H1 (cell line): Measurements from ENCODE around the gene CORO1C.

Experiments used
- CHD1 ChIP-seq: IDR thresholded peaks from 2 replicates; pipeline ENCODE4 v1.6.1; 2012; ENCODE audit warnings: low read depth, low read length, improper control_type of control experiment
- GABPA ChIP-seq: IDR thresholded peaks from 2 replicates; pipeline ENCODE4 v1.6.1; 2011; ENCODE audit warnings: mild to moderate bottlenecking, low read length, moderate library complexity, borderline replicate concordance; ENCODE audit not compliant: insufficient read depth
- POLR2AphosphoS5 ChIP-seq: IDR thresholded peaks from 2 replicates; pipeline ENCODE4 v1.6.1; 2011; ENCODE audit warnings: low read depth, low read length
- TAF1 ChIP-seq: IDR thresholded peaks from 2 replicates; pipeline ENCODE4 v1.6.1; 2011; ENCODE audit warnings: mild to moderate bottlenecking, low read depth, low read length

- no peak for TF ChIP-seq CHD1
- TF ChIP-seq POLR2AphosphoS5: no peak
- TF ChIP-seq GABPA: no peak
- no peak for TF ChIP-seq TAF1
These were observed 98.2 kb downstream of the CORO1C start for GRCh38 chr12:108633081-108633533.
